Choroid plexus epithelial cell (primary cell): ENCODE measurements around the gene STAM2.

Experiments
- DNase-seq: peaks from one replicate; pipeline ENCODE4 v3.0.0-alpha.2; 2010; ENCODE audit warnings: low read depth
- H3K4me3 ChIP-seq: 2 replicates; pipeline ENCODE4 v1.5.1; 2011; ENCODE audit warnings: low read depth, mild to moderate bottlenecking, control low read depth, low read length, moderate library complexity
- TF ChIP-seq, protein P1 (sequence below): conservative IDR thresholded peaks from 2 replicates; pipeline ENCODE4 v1.5.1; 2011; ENCODE audit warnings: low read depth, mild to moderate bottlenecking, control low read depth, inconsistent platforms, low read length, moderate library complexity

STAM2 gene

DNA sequence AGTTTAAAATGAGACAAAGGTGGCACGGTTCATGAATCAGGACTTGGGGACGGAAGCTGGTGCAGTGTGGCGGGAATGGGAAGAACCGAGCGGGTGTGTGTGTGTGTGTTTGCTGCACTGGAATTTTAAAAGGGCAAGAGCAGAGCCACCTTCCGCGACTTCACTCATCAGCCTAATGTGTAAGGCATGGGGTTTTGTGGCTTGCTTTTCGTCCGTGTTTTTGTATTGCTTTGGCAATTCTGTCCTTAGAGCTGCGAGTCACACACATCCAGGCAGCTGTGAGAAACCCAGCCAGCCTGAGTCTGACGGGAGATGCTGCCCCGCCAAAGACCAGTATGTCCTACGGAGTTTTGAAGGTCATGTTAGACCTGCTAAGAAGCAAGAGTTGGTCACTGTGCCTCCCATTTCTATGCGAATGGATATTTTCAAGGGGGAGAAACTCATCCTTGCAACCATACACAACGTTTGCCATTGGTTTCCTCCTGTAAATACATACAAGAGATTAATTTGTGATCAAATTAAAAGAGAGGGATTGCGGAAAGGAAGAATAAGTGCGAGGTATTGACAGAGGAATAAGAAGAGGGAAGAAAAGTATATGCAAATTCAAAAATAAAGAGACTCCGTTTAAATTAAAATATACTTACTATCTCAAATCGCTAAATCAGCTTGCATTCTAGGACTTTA, 76.1 kb downstream of the STAM2 start:
- TF ChIP-seq, protein P1, sequence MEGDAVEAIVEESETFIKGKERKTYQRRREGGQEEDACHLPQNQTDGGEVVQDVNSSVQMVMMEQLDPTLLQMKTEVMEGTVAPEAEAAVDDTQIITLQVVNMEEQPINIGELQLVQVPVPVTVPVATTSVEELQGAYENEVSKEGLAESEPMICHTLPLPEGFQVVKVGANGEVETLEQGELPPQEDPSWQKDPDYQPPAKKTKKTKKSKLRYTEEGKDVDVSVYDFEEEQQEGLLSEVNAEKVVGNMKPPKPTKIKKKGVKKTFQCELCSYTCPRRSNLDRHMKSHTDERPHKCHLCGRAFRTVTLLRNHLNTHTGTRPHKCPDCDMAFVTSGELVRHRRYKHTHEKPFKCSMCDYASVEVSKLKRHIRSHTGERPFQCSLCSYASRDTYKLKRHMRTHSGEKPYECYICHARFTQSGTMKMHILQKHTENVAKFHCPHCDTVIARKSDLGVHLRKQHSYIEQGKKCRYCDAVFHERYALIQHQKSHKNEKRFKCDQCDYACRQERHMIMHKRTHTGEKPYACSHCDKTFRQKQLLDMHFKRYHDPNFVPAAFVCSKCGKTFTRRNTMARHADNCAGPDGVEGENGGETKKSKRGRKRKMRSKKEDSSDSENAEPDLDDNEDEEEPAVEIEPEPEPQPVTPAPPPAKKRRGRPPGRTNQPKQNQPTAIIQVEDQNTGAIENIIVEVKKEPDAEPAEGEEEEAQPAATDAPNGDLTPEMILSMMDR, result no peak
- H3K4me3 ChIP-seq, result peak overlapping the region; percentile 54
- DNase-seq, result peak; percentile 15

DNA sequence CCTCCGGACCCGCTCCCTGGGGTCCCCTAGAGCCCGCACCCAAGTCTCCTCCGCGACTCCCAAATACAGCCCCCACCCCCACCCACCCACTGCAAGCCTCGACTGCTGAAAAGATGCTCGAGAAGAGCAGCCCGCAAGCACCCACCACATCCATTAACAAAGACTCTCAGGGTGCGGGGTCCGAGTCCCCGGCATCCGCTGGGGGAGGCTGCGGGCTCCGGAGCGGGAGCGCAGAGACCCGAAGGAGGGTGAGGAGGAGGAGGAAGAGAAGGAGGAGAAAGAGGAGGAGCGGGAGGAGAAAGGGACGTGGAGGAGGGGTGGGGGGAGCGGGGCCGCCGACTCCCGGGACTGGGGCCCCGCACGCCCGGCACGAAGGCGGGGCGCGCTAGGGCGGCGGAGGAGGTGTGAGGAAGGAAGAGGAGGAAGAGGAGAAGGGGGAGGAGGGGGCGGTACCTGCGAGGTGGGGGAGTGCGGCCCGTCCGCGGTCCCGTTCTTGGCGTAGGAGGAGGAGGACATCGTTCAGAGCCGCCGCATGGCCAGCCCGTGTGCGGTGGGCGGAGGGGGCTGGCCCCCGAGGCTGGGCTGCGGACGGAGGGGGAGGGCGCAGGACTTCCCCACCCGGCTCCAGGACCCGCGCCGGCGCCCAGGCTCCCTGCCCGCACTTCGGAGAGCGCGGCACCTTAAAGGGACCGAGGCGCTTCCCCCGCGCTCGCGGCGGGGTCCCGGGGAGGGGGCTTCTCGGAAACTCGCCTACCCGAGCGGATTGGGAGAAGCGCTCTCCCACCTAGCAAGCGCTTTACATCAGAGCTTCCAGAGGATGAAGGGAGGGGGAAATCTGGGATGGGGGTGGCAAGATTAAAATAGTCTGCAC, 76.8 kb downstream of the STAM2 start, which contains the start of gene CACNB4:
Gene CACNB4 (minus strand): TSS at position 549 of the 871 bp plus-strand sequence.
- TF ChIP-seq, protein P1, result no peak
- no peak for DNase-seq
- H3K4me3 ChIP-seq, result peak within 1 kb of the TSS; percentile 54

DNA sequence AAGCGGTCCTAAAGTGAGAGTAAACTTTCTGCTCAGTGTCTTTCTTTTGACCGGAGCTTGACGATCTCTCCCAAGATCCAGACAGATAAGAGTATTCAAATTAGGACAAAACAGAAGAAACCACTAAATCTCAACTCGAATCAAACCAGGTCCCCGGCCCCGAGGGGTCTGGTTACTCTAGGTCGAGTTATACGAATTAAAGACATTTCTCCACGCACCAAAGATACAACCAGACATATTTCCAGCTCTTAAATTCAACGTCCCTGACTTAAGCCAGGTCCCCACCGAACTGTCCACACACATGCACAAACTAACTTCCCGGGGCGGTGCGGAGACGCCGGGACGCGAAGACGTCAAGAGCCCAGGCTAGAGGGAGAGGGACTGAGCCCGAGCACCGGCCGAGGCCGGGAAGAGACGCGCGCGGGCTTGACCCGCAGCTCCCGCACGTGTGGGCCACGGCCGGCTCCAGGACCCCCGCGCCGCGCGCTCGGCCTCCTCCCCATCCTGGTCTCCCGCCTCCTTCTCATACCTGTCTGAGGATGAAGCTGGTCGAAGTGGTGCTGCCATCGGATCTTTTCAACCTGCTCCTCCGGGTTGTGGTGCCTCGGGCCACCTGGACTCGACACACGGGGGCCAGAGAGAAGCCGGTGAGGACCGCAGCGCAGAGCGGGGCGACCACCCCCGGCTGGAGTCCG, 77.6 kb downstream of the STAM2 start:
- DNase-seq, result peak; percentile 14
- TF ChIP-seq, protein P1, result no peak
- peak overlapping the region; percentile 54 for H3K4me3 ChIP-seq

DNA sequence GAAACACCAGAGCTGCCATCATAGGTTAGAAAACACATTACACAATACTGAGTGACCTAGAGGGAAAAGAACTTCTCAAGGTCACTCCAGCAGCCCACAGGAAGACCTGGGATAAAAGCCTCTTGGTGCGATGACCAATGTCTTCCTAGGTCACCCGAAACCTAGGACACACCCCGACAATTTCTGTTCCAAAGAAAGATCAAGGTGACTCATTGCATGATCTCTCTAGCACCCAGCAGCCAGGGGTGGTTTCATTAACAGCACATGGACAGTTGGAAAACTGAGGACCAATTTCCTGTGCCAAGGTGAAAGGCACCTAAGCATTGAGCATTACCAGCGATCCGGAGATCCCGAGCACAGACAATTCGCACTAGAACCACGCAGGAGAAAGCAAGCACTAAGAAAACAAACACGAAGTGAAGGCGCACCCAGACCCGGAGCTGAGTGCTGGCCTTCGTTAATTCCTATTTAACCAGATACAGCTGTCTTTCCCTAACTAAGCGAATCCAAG, 78.2 kb downstream of the STAM2 start:
- H3K4me3 ChIP-seq, result peak overlapping the region; percentile 54
- peak; percentile 28 for DNase-seq
- TF ChIP-seq, protein P1, result no peak

DNA sequence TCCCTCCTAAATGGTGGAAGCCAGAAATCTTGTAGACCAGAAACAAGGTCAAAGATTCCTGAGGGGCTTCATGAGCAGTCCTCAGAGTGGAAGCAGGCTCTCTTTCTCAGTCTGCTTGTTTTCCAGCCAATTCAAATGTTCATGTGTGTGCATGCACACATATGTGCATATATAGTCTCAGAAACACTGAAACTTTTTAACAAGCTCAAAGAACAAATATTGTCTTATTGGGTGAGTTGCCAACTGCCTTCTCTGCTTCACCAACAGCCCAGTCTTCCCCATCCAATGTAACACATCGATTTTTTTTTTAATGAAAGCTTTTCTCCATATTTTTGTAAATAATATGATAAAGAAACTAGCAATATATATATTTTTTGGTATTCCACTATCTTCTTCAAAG, 80.4 kb downstream of the STAM2 start:
- TF ChIP-seq, protein P1, result no peak
- H3K4me3 ChIP-seq, result no peak overlapping the region
- DNase-seq, result no peak

DNA sequence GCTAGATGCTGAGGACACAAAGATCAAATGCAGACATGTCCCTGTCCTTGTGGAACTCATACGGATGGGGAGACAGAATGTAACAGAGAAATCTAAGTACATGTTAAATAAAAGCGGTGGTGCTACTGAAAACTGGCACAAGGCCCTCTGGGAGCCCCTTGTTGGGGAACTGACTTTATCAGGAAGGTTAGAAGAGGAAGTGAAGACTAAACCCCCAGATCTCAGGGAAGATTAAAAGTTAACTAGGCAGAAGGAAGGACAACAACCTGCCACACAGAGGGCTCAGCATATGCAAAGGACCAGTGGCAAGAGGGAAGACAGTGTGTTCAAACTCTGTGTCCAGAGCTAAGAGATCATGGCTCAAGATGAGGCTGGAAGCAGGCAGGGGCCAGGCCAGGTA, 81.5 kb downstream of the STAM2 start:
- no peak for DNase-seq
- TF ChIP-seq, protein P1, result no peak
- H3K4me3 ChIP-seq, result no peak overlapping the region
